DND-41 (cell line): Measurements from ENCODE around the gene FLT4.

ENCODE experiments used
- CTCF ChIP-seq: IDR thresholded peaks from 2 replicates; pipeline ENCODE4 v1.5.1; 2012; ENCODE audit warnings: borderline replicate concordance, low read length, moderate library complexity, mild to moderate bottlenecking; ENCODE audit not compliant: poor library complexity, severe bottlenecking; ENCODE audit errors: extremely low read depth
- EZH2 ChIP-seq: IDR thresholded peaks from 3 replicates; pipeline ENCODE4 v1.6.1; 2012; ENCODE audit warnings: borderline replicate concordance, low read depth, mild to moderate bottlenecking, moderate library complexity, low read length, inconsistent platforms; ENCODE audit not compliant: severe bottlenecking

- TF ChIP-seq CTCF: no peak
- TF ChIP-seq EZH2: no peak
Observed at GRCh38 chr5:180647465-180647864, 1.9 kb downstream of the FLT4 start.
